ENCODE results near the gene HMX2.
"Not testable (repeated sequence)": the region's sequence is repeated elsewhere in the genome, so short reads cannot be mapped to it uniquely, and the experiment has no call there.

The HMX2 gene

GRCh38 chr10:123153486-123154091, 5.7 kb downstream of the HMX2 start:
- no peak for DNase-seq

GRCh38 chr10:123154092-123154710, 6.3 kb downstream of the HMX2 start, which contains the start of gene BUB3:
Gene BUB3, plus strand, starts transcription at chr10:123154402. Its CDS starts 516 bp downstream, at chr10:123154918.
- DNase-seq, result peak; percentile 95

GRCh38 chr10:123154711-123155505, 7.0 kb downstream of the HMX2 start:
- peak; percentile 43 for DNase-seq

- DNase-seq, result no peak
Observed at GRCh38 chr10:123156078-123156477, 8.1 kb downstream of the HMX2 start.

- DNase-seq, result no peak
Observed at GRCh38 chr10:123157210-123157609, 9.3 kb downstream of the HMX2 start.

- no peak for DNase-seq
Observed at GRCh38 chr10:123158682-123159081, 10.7 kb downstream of the HMX2 start.

GRCh38 chr10:123160311-123160980, 12.5 kb downstream of the HMX2 start:
- DNase-seq, result peak; percentile 22

GRCh38 chr10:123164319-123164718, 16.4 kb downstream of the HMX2 start:
- DNase-seq, result no peak

GRCh38 chr10:123165445-123166072, 17.6 kb downstream of the HMX2 start:
- no peak for DNase-seq

GRCh38 chr10:123166618-123167017, 18.7 kb downstream of the HMX2 start:
- DNase-seq, result no peak

GRCh38 chr10:123170961-123171360, 23.0 kb downstream of the HMX2 start:
- no peak for DNase-seq

- DNase-seq, result not testable (repeated sequence)
Observed at GRCh38 chr10:123171616-123172015, 23.7 kb downstream of the HMX2 start.

GRCh38 chr10:123175389-123176387, 27.8 kb downstream of the HMX2 start:
- no peak for DNase-seq

GRCh38 chr10:123178390-123178789, 30.5 kb downstream of the HMX2 start:
- DNase-seq, result not testable (repeated sequence)

GRCh38 chr10:123180101-123181090, 32.5 kb downstream of the HMX2 start:
- no peak for DNase-seq

GRCh38 chr10:123183724-123184123, 35.8 kb downstream of the HMX2 start:
- no peak for DNase-seq

GRCh38 chr10:123187781-123188180, 39.8 kb downstream of the HMX2 start:
- no peak for DNase-seq

- DNase-seq, result no peak
Observed at GRCh38 chr10:123191886-123192285, 44.0 kb downstream of the HMX2 start.

- no peak for DNase-seq
Observed at GRCh38 chr10:123194056-123194455, 46.1 kb downstream of the HMX2 start.
